HepG2 (cell line): ENCODE data around the gene NR1H2. TPM values are rescaled to one million over a fixed set of nuclear protein-coding genes. Genes with fewer than 3 reads are reported as not detected.
A peak's percentile ranks its signal among the peaks of the same experiment; 100 is the strongest.

Source experiments
- ATAC-seq: fragments of 200-7000 bp; cut with Tn5 transposase; 3 replicates; pipeline ENCODE4 v1.9.1; 2020; ENCODE audit warnings: mild to moderate bottlenecking, moderate library complexity
- BruUV-seq: library from RNA; stranded (reverse); fragments of 400-500 nt; replicated peaks from 2 replicates; lab custom pipeline; 2021; lab: Mats Ljungman, UMichigan
- CTCF ChIA-PET: fragments of 300-600 bp; formaldehyde crosslinking; extraction: SDS; loops from one replicate; lab custom pipeline; 2021; ENCODE audit warnings: low total read pairs, inconsistent platforms, low intra/inter-chr PET ratio; lab: Yijun Ruan, JAX
- POLR2A ChIA-PET: fragments of 350-600 bp; sonication (Branson Sonifier 250); formaldehyde crosslinking; loops from one replicate; lab custom pipeline; 2020; ENCODE audit warnings: antibody characterized with exemption, inconsistent platforms; lab: Yijun Ruan, JAX
- DNase-seq: peaks from one replicate; pipeline ENCODE4 v3.0.0-alpha.2; 2015; ENCODE audit warnings: low spot score
- FAIRE-seq: peaks from 3 replicates; lab custom pipeline; 2011; peaks lifted over from hg19 to GRCh38; lab: Jason Lieb, UNC
- H2AFZ ChIP-seq: one replicate; pipeline ENCODE4 v1.6.1; 2011; ENCODE audit warnings: low read length, inconsistent platforms
- H3K27ac ChIP-seq: fragments of 300-600 bp; 3 replicates; pipeline ENCODE4 v1.8.0; 2011; ENCODE audit warnings: mixed run types, mild to moderate bottlenecking, mixed read lengths, low read length, inconsistent platforms; ENCODE audit not compliant: insufficient read depth; ENCODE audit errors: extremely low read length
- H3K27me3 ChIP-seq, 2 experiments: fragments of 200-600 bp in 1 of 2; 2 replicates in 1 of 2; 3 replicates in 1 of 2; pipeline versions ENCODE4 v1.6.0 to v1.8.0; 2011; ENCODE audit warnings: low read length in 2 of 2, mild to moderate bottlenecking in 2 of 2, moderate library complexity in 2 of 2, inconsistent platforms in 1 of 2; ENCODE audit not compliant: insufficient read depth in 2 of 2, control insufficient read depth in 1 of 2
- H3K36me3 ChIP-seq, 2 experiments: fragments of 200-600 bp in 1 of 2; replicated peaks in 1 of 2; 2 replicates in 1 of 2; 3 replicates in 1 of 2; pipeline versions ENCODE4 v1.5.1 to v1.8.0; 2011; ENCODE audit warnings: low read length in 2 of 2, inconsistent platforms in 1 of 2; ENCODE audit not compliant: insufficient read depth in 2 of 2, control insufficient read depth in 1 of 2
- H3K4me1 ChIP-seq: 2 replicates; pipeline ENCODE4 v1.5.1; 2012; ENCODE audit warnings: low read length, inconsistent platforms; ENCODE audit not compliant: insufficient read depth
- H3K4me2 ChIP-seq: 2 replicates; pipeline ENCODE4 v1.6.0; 2011; ENCODE audit warnings: low read depth, low read length, inconsistent platforms
- H3K4me3 ChIP-seq, 3 experiments: fragments of 200-600 bp in 1 of 3; sonication (generic), shearing (Covaris generic) in 1 of 3; replicated peaks in 1 of 3; 2 replicates each; pipeline ENCODE4 v1.5.1; 2011 to 2016; ENCODE audit warnings: low read length in 3 of 3, inconsistent platforms in 2 of 3, low read depth in 2 of 3, mild to moderate bottlenecking in 2 of 3, control low read depth in 1 of 3, mixed read lengths in 1 of 3; ENCODE audit not compliant: insufficient read depth in 1 of 3
- H3K79me2 ChIP-seq: one replicate; pipeline ENCODE4 v1.6.1; 2011; ENCODE audit warnings: low read length, inconsistent platforms; ENCODE audit not compliant: insufficient read depth
- H3K9ac ChIP-seq: 2 replicates; pipeline ENCODE4 v1.6.0; 2011; ENCODE audit warnings: mild to moderate bottlenecking, low read depth, low read length, inconsistent platforms; ENCODE audit not compliant: insufficient read depth
- H3K9me3 ChIP-seq: 2 replicates; pipeline ENCODE4 v1.5.1; 2012; ENCODE audit warnings: mild to moderate bottlenecking, low read length
- H4K20me1 ChIP-seq: 2 replicates; pipeline ENCODE4 v1.6.0; 2011; ENCODE audit warnings: inconsistent platforms, mild to moderate bottlenecking, low read length, moderate library complexity; ENCODE audit not compliant: insufficient read depth
- CENPBD1 ChIP-seq: sonication (generic); formaldehyde crosslinking; IDR thresholded peaks from 2 replicates; pipeline ENCODE4 v1.8.0; 2022; ENCODE audit warnings: missing genetic modification reagents, low read depth, mild to moderate bottlenecking, borderline replicate concordance
- DBP ChIP-seq: sonication (generic); formaldehyde crosslinking; IDR thresholded peaks from 2 replicates; pipeline ENCODE4 v1.4.0; 2020; ENCODE audit warnings: missing genetic modification reagents; ENCODE audit errors: not compliant biosample characterization
- ETS1 ChIP-seq: sonication (generic); formaldehyde crosslinking; IDR thresholded peaks from 2 replicates; pipeline ENCODE4 v1.4.0; 2020; ENCODE audit warnings: missing genetic modification reagents
- FOXA3 ChIP-seq: IDR thresholded peaks from 2 replicates; pipeline ENCODE4 v1.6.1; 2016; ENCODE audit warnings: missing genetic modification reagents, missing compliant biosample characterization
- KAT7 ChIP-seq: IDR thresholded peaks from 2 replicates; pipeline ENCODE4 v1.6.1; 2018; ENCODE audit warnings: borderline replicate concordance, missing compliant biosample characterization
- NFE2L1 ChIP-seq: sonication (generic); formaldehyde crosslinking; IDR thresholded peaks from 2 replicates; pipeline ENCODE4 v1.4.0; 2020; ENCODE audit warnings: missing genetic modification reagents, mild to moderate bottlenecking, borderline replicate concordance
- PTBP1 ChIP-seq: fragments of 200-400 bp; formaldehyde crosslinking; IDR thresholded peaks from 2 replicates; pipeline ENCODE4 v1.6.1; 2018; ENCODE audit warnings: low read length, low read depth; ENCODE audit not compliant: poor library complexity, severe bottlenecking
- RBFOX2 ChIP-seq: fragments of 200-400 bp; formaldehyde crosslinking; IDR thresholded peaks from 2 replicates; pipeline ENCODE4 v1.6.1; 2017; ENCODE audit warnings: low read depth, mild to moderate bottlenecking, low read length
- THYN1 ChIP-seq: sonication (generic); formaldehyde crosslinking; IDR thresholded peaks from 2 replicates; pipeline ENCODE4 v1.8.1; 2023; ENCODE audit warnings: low read depth, mild to moderate bottlenecking, moderate library complexity, missing genetic modification reagents, borderline replicate concordance
- ZKSCAN5 ChIP-seq: sonication (generic); formaldehyde crosslinking; IDR thresholded peaks from 2 replicates; pipeline ENCODE4 v1.5.1; 2020; ENCODE audit warnings: mild to moderate bottlenecking, missing genetic modification reagents
- WGBS: methylation state at CpG from one replicate; pipeline ENCODE4 v1.1.6; 2017; ENCODE audit warnings: low lambda C conversion rate; 5-methylcytosine and 5-hydroxymethylcytosine counted together
- in situ Hi-C: cut with HindIII; loops from 2 replicates; pipeline ENCODE4 v1.10.0; 2017; ENCODE audit warnings: low pct_unique_long_range_greater_than_20kb; ENCODE audit not compliant: extremely low pct_ligation_motif_present
- intact Hi-C: fragments of 100-400 bp; cut with micrococcal nuclease; formaldehyde crosslinking; loops from one replicate; pipeline ENCODE4 v1.10.0; 2022; ENCODE audit not compliant: unreplicated experiment
- polyA plus RNA-seq, 8 experiments: library from polyadenylated mRNA; depleted of rRNA in 3 of 8; stranded (reverse) in 7 of 8; unstranded in 1 of 8; fragments of >200 nt; fragmentation: Illumina TruSeq in 4 of 8; extraction: Trizol in 4 of 8; gene quantifications; 2 replicates each; pipeline versions ENCODE4 v1.2.1 to v1.2.3, GENCODE V29; 2011 to 2016; ENCODE audit warnings: low read depth in 4 of 8, missing spikeins in 1 of 8, mixed read lengths in 1 of 8; ENCODE audit not compliant: insufficient read depth in 1 of 8
- total RNA-seq, 5 experiments: library from RNA; depleted of rRNA; stranded (reverse); fragments of >200 nt; fragmentation: Illumina TruSeq; extraction: Trizol; gene quantifications; 2 replicates each; pipeline ENCODE4 v1.2.3, GENCODE V29; 2016; ENCODE audit warnings: low read depth in 1 of 5

NR1H2 gene
- total and polyA plus RNA-seq, 2 of the 13 experiments (the other 11 are each of a cell fraction or from before 2014, with no cell fraction given) = 10.3 to 13.5 TPM

GRCh38 chr19:50378169-50378862 is 2.1 kb downstream of the NR1H2 start:
- WGBS = over 99% methylated on average over 19 of the region's 36 CpGs
- ChIA-PET POLR2A (no interaction called here), CTCF (no interaction called here)
- H2AFZ ChIP-seq = no peak overlapping the region
- H3K9me3 ChIP-seq = no peaks in the 10 kb centered on the region
- in situ Hi-C loops (loop anchor here (10.0 kb wide), 1 partner anchor 86 kb away; no protein-coding TSS in a partner anchor), intact Hi-C loops (no loop called here)
- H3K27ac ChIP-seq = no peak overlapping the region
- BruUV-seq = TSS peak; percentile 44
- H3K27me3 ChIP-seq = no peaks in the 10 kb centered on the region; a peak in 1 of 5 replicates
- H3K79me2 ChIP-seq = no peaks in the 10 kb centered on the region
- no peak for TF ChIP-seq ZKSCAN5
- TF ChIP-seq RBFOX2 = peak; percentile 22; the same call in 1 of the 2 replicates
- H4K20me1 ChIP-seq = no peaks in the 10 kb centered on the region
- no peak overlapping the region for H3K4me2 ChIP-seq
- no peak for DNase-seq
- peaks cover 3% of the 10 kb centered on the region for H3K4me1 ChIP-seq
- H3K36me3 ChIP-seq = peaks cover 18 to 33% of the 10 kb centered on the region in 2 experiments; a peak in 4 of 5 replicates
- ATAC-seq = no peak
- no peak overlapping the region for H3K4me3 ChIP-seq
- no peak for FAIRE-seq
- no peak overlapping the region for H3K9ac ChIP-seq

DNA sequence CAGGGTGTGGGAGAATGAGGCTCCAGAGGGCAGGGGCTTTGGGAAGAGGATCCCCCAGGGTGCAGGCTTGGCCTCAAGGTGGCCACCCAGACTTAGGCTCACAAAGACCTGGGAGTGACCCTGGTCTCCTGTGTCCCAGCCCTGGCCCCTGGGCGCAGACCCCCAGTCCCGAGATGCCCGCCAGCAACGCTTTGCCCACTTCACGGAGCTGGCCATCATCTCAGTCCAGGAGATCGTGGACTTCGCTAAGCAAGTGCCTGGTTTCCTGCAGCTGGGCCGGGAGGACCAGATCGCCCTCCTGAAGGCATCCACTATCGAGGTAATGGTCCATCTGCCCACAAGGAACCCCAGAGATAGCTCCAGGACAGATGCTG is 2.6 kb downstream of the NR1H2 start:
- Histone ChIP-seq H3K4me1 (peaks cover 8% of the 10 kb centered on the region), H3K27ac (no peak overlapping the region), H3K79me2 (no peaks in the 10 kb centered on the region), H3K36me3 (peaks cover 18 to 33% of the 10 kb centered on the region in 2 experiments; a peak in 4 of 5 replicates), H3K27me3 (no peaks in the 10 kb centered on the region; a peak in 1 of 5 replicates), H3K9ac (no peak overlapping the region), H3K4me2 (no peak overlapping the region), H2AFZ (no peak overlapping the region), H4K20me1 (no peaks in the 10 kb centered on the region), H3K4me3 (no peak overlapping the region), H3K9me3 (no peaks in the 10 kb centered on the region)
- POLR2A ChIA-PET = no interaction called here
- DNase-seq = no peak
- no peak for ATAC-seq
- in situ Hi-C loops = loop anchor here (10.0 kb wide), 1 partner anchor 86 kb away; no protein-coding TSS in a partner anchor
- CTCF ChIA-PET = no interaction called here
- intact Hi-C loops = no loop called here
- no peak for FAIRE-seq
- 100% methylated on average over 3 of the region's 10 CpGs for WGBS
- BruUV-seq = no TSS peak
- TF ChIP-seq KAT7 (CRISPR knock-in tag) (no peak), NFE2L1 (CRISPR knock-in tag) (no peak), FOXA3 (CRISPR knock-in tag) (no peak), DBP (CRISPR knock-in tag) (no peak), PTBP1 (no peak), THYN1 (CRISPR knock-in tag) (no peak), ETS1 (no peak), CENPBD1 (CRISPR knock-in tag) (no peak)
